HFFc6 (cell line): ENCODE measurements around the gene NDUFA13. TPM values are rescaled to one million over a fixed set of nuclear protein-coding genes. Genes with fewer than 3 reads are reported as not detected.

Source experiments
- DNase-seq: peaks from one replicate; pipeline ENCODE4 v3.0.0-alpha.2; 2018
- H3K27ac Mint-ChIP-seq: 2 replicates; pipeline ENCODE4 v1.8.0; 2020; ENCODE audit warnings: mild to moderate bottlenecking, mixed read lengths
- H3K27me3 Mint-ChIP-seq: 2 replicates; pipeline ENCODE4 v1.8.0; 2021; ENCODE audit warnings: mild to moderate bottlenecking, moderate library complexity, mixed read lengths; ENCODE audit not compliant: insufficient read depth
- H3K36me3 Mint-ChIP-seq: 2 replicates; pipeline ENCODE4 v1.8.0; 2021; ENCODE audit warnings: low read depth, mixed read lengths
- H3K4me1 Mint-ChIP-seq: 2 replicates; pipeline ENCODE4 v1.8.0; 2020; ENCODE audit warnings: low read depth, mixed read lengths
- H3K4me3 Mint-ChIP-seq: 2 replicates; pipeline ENCODE4 v1.8.0; 2020; ENCODE audit warnings: mild to moderate bottlenecking, moderate library complexity, mixed read lengths
- H3K9me3 Mint-ChIP-seq: 2 replicates; pipeline ENCODE4 v1.8.0; 2020; ENCODE audit warnings: mild to moderate bottlenecking, mixed read lengths
- total RNA-seq, 6 experiments: library from RNA; stranded (reverse); fragmentation: NEBNext Ultra II Directional; extraction: Animal tissue kit (Norgen Biotek cat#: 25700); gene quantifications; 2 replicates in 1 of 6; 3 replicates in 5 of 6; pipeline ENCODE4 v1.2.3, GENCODE V29; 2021
- TF ChIP-seq, protein P1 (sequence below): fragments of 200-600 bp; sonication (generic); IDR thresholded peaks from 2 replicates; pipeline ENCODE4 v1.5.0; 2021; ENCODE audit warnings: antibody characterized with exemption, mild to moderate bottlenecking

NDUFA13 gene
- total RNA-seq, 6 experiments from 2014 or later = 266 to 393 (median 323) TPM

DNA sequence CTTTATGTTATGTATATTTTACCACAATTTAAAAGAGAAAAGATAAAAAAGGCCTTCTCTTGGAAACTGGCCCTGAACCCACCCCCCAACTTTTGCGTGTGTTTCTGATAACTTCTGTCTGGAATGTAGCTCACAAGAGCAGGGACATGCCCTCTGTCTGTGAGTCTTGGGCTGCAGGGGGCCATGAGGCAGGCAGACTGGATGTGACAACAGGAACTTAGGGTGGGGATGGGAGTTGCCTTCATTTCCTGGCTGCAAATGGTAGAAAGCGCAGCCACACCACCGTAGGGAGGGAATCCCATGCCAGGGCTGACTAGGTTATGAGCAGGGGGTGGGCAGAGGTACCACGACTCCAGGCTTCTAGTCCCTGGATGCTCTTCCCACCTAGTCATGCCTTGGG lies 43.9 kb downstream of the NDUFA13 start:
- peaks cover 5% of the 10 kb centered on the region for H3K27me3 Mint-ChIP-seq
- H3K4me1 Mint-ChIP-seq = no peaks in the 10 kb centered on the region
- H3K27ac Mint-ChIP-seq = no peak overlapping the region
- H3K9me3 Mint-ChIP-seq = no peaks in the 10 kb centered on the region
- no peak overlapping the region for H3K4me3 Mint-ChIP-seq
- TF ChIP-seq, protein P1, sequence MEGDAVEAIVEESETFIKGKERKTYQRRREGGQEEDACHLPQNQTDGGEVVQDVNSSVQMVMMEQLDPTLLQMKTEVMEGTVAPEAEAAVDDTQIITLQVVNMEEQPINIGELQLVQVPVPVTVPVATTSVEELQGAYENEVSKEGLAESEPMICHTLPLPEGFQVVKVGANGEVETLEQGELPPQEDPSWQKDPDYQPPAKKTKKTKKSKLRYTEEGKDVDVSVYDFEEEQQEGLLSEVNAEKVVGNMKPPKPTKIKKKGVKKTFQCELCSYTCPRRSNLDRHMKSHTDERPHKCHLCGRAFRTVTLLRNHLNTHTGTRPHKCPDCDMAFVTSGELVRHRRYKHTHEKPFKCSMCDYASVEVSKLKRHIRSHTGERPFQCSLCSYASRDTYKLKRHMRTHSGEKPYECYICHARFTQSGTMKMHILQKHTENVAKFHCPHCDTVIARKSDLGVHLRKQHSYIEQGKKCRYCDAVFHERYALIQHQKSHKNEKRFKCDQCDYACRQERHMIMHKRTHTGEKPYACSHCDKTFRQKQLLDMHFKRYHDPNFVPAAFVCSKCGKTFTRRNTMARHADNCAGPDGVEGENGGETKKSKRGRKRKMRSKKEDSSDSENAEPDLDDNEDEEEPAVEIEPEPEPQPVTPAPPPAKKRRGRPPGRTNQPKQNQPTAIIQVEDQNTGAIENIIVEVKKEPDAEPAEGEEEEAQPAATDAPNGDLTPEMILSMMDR = no peak
- H3K36me3 Mint-ChIP-seq = no peaks in the 10 kb centered on the region
- DNase-seq = no peak

DNA sequence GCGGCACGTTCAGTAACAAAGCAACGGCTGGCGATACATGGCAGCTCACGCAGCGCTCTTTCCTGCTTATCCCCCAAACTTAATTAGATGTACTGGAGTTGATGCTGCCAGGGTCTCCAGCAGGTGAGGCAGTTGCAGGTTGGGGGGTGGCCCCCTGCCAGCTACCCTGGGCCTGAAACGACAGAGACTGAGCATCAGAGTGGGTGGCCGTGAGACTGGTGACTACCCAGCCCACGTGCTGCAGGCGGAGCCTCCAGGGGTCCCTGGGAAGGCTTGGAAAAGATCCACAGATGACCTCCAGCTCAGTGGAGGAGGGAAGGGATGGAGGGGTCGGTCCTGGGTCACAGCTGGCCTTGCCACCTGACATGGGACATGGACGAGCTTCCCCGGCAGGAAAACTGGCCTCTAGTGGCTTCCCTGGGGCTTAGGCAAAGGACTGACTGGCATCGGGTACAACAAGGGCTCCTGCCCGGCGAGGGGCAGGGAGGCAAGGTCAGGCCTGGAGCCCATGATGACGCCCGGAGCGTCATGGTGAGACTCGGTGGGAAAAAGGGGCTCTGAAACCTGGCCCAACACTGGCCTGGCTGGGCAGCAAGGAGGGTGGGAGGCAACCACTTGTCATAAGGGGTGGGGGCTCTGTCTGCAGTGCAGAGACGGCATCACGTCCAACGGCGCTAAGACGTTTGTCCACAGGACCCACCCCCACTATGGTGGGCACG lies 46.1 kb downstream of the NDUFA13 start:
- no peak overlapping the region for H3K4me3 Mint-ChIP-seq
- DNase-seq = no peak

DNA sequence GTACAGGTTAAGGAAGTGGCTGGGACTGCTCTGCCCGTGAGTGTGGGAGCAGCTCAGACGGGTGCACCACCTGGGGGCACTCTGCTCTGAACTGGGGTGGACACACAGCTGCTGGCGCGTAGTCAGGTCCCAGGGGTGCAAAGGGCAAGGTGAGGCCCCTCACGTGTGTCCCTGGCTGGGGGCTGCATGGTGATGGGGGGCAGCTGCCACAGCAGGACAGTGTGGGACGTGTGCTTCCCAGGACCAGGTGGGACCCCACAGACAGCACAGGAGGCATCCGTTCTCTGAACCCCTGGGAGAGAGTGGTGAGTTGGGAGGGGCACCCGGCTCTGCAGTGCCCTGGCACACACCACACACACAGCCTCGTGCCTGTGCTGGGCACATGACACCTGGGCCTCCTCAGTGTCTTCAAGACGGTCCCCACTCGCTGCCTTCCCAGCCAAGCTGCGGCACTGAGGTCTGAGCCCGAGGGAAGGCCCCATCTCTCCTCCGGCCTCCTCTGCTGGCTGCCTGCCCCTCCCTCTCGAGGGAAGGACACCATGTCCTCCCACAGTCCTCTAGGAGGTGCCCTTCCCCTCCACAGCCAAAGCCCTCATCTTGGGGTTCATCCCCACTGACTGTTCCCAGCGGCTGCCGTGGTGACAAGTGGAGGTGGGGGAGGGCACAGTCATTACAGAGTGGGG lies 46.8 kb downstream of the NDUFA13 start:
- H3K36me3 Mint-ChIP-seq = peaks cover 2% of the 10 kb centered on the region; the same call in 1 of the 2 replicates
- no peak overlapping the region for H3K27ac Mint-ChIP-seq
- H3K27me3 Mint-ChIP-seq = peaks cover 5% of the 10 kb centered on the region
- H3K9me3 Mint-ChIP-seq = no peaks in the 10 kb centered on the region
- peaks cover 6% of the 10 kb centered on the region for H3K4me1 Mint-ChIP-seq
- H3K4me3 Mint-ChIP-seq = no peak overlapping the region
- DNase-seq = no peak
- TF ChIP-seq, protein P1 = no peak; the same call in 1 of the 2 replicates

More for the DNA sequence above, 46.1 kb downstream of the NDUFA13 start:
- Mint-ChIP-seq H3K9me3 (no peaks in the 10 kb centered on the region), H3K27me3 (peaks cover 5% of the 10 kb centered on the region), H3K27ac (no peak overlapping the region), H3K36me3 (no peaks in the 10 kb centered on the region), H3K4me1 (peaks cover 6% of the 10 kb centered on the region)
- TF ChIP-seq, protein P1 = no peak

DNA sequence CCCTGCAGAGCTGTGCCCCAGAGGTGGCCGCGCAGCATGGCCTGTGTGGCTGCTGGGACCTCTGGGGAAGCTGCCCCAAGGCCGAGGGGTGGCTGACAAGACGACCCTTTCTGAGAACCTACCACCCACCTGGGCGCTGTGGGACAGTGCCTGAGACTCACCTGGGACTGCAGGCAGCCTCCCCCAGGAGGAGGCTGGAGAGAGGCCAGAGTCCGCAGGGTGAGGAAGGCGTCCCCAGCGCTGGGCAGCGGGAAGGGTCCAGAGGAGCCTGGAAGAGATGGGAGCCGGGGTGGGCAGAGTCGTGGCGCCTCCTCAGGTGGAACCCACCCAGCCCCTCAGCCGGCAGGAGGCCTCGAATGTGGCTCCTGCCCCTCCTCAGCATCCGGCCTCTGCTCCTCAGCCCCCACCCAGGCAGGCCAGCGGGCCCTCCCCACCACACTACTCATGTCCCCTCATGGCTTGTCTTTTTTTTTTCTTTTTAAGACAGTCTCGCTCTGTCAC lies 47.4 kb downstream of the NDUFA13 start:
- no peak for DNase-seq

DNA sequence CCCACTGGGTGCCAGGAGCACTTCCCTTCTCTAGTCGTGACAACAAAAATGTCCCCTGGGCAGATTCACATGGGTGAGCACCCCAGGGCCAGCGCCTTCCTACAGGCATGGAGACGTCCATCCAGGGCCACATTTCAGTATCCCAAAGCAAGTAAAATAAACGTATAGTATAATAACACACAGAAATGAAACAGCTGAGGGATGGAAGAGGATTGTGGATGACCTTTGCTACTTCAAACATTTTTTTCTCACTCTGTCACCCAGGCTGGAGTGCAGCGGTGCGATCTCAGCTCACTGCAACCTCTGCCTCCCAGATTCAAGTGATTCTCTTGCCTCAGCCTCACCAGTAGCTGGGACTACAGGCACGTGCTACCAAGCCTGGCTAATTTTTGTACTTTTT lies 50.3 kb downstream of the NDUFA13 start:
- Mint-ChIP-seq H3K36me3 (peaks cover 9% of the 10 kb centered on the region), H3K4me1 (peaks cover 18% of the 10 kb centered on the region), H3K27ac (no peak overlapping the region), H3K27me3 (no peaks in the 10 kb centered on the region), H3K9me3 (peaks cover 6% of the 10 kb centered on the region), H3K4me3 (no peak overlapping the region)
- DNase-seq = peak; percentile 50
- TF ChIP-seq, protein P1 = no peak

More for the DNA sequence above, 47.4 kb downstream of the NDUFA13 start:
- Mint-ChIP-seq H3K4me3 (no peak overlapping the region), H3K27ac (no peak overlapping the region), H3K9me3 (peaks cover under 1% of the 10 kb centered on the region; the same call in 1 of the 2 replicates), H3K27me3 (peaks cover 2% of the 10 kb centered on the region; the same call in 1 of the 2 replicates), H3K36me3 (peaks cover 4% of the 10 kb centered on the region; the same call in 1 of the 2 replicates), H3K4me1 (peaks cover 6% of the 10 kb centered on the region)
- TF ChIP-seq, protein P1 = 0 out of 2 replicates have a peak, but pooled peaks have one; percentile 7
